Measurements from ENCODE around the gene RAB3GAP2.
"Not testable (repeated sequence)": the region's sequence is repeated elsewhere in the genome, so short reads cannot be mapped to it uniquely, and the experiment has no call there.

Gene RAB3GAP2

DNA sequence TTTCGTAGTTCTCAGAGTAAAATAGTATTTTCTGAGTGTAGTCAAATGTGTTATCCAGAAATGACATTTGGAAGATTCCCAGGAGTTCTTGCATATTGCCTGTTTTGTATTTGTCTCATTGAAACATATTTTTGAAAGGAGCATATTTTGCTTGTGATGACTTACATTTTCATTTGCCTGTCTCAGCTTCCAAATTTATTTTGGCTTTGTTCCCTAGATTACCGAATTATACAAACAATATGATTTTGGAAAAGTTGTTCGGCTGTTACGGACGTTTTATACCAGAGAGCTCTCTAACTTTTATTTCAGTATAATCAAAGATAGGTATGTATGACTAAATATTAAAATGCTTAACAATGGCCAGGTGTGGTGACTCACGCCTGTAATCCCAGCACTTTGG, 132.3 kb downstream of the RAB3GAP2 start:
- no peak for DNase-seq (ENCODE audit: low read depth, low spot score)

DNA sequence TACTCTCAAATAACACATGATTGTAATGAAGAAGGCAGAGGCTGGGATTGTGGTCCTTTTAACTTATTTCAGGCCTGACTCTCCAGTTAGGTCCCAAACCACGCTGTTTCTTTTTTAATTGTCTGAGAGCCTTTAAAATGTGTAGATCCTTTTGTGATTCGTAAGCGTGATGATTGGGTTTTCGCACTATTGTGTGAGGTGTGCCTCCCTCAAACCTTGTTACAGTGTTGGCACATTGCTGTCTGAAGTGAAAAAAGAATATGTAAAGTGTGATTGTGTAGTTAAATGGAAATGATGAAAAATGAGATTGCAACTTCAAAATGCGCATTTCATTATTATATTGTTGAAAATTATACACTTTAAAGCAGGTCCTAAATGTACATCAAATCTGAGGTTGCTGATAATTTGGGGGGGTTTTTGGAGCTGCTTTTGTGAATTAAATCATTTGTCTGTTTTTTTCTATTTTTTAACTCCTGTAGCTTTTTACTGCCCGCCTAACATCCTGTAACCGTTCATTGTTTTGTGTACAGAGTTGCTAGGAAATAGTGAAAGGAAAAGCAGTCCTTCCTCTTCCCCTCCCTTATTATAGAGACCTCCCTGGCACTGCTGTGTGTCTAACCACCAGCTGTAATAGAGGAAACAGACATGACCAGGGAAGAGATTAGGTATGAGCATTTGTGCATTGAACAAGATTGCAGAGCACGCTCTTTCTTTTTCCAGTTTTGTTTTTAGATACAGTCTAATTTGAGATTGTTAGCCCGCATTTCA, 135.1 kb downstream of the RAB3GAP2 start:
- DNase-seq (ENCODE audit: low read depth, low spot score), result no peak

DNA sequence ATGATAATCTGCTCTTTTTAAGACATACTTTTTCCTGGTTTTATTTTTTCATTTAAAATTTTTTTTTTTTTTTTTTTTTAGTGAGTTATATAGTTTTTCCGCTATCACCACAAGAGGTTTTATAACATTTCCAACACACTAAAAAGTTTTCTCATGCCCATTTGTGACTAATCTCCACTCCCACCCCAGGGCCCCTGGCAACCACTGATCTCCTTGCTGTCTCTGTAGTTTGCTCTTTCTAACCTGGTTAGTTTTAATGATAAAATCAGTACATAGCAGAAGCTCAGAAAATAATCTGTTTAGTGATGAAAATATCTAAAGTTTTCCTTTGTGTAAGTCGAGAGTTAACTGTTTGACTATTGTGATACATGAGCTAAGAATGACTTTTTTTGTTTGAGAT, 136.5 kb downstream of the RAB3GAP2 start:
- no peak for DNase-seq (ENCODE audit: low read depth, low spot score)

DNA sequence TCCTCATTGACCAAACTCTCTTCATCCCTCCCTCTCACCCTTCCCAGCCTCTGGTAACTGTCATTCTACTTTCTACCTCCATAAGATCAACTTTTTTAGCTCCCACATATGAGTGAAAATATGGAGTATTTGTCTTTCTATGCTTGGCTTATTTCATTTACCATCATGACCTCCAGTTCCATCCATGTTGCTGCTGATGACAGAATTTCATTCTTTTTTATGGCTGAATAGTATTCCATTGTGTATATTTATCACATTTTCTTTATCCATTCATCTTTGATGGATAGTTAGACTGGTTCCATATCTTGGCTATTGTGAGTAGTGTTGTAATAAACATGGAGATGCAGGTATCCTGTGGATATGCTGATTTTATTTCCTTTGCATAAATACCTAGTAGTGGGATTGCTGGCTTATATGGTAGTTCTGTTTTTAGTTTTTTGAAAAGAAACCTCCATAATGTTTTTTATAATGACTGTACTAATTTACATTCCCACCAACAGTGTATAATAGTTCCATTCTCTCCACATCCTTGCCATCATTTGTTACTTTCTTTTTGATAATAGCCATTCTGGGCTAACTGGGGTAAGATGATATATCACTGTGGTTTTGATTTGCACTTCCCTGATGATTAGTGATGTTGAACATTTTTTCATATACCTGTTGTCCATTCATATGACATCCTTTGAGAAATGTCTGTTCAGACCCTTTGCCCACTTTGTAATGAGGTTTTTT, 142.6 kb downstream of the RAB3GAP2 start:
- DNase-seq (ENCODE audit: low read depth, low spot score), result no peak

DNA sequence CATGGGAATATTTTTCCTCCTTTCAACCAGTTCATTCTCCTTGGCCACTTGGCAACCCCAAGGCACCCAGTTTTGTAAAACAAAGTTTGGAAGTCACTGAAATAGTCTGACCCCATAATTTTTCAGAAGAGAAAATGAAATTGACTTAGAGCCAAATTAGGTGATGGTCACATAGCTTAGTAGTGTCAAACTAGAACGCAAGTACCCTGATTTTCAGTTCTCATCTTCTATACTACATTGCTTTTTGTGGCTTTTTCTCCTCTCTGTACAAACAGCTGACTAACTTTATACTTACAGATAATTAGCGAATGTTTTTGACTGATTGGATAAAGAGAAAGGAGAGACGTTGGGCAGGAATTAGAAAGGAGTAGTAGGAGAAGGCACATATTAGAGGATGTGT, 145.2 kb downstream of the RAB3GAP2 start:
- no peak for DNase-seq (ENCODE audit: low read depth, low spot score)

DNA sequence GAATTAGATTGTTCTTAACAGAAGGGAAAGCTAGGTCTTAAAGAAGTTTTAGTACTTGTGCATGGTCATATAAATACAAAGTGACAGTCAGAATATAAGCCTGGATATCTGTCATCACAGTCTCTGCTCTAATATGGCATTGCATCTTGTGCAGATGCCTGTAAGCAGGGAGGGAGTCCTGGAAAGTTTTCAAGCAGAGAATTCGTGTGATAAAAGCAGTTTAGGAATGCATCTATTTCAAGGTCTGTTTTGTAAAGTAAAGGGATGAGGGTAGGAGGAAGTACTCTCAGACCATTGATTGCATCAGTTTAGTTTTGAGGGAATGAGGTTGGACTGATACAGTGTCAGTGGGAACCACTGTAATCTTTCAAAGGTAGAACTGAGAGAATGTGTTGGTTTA, 147.7 kb downstream of the RAB3GAP2 start:
- no peak for DNase-seq (ENCODE audit: low read depth, low spot score)

DNA sequence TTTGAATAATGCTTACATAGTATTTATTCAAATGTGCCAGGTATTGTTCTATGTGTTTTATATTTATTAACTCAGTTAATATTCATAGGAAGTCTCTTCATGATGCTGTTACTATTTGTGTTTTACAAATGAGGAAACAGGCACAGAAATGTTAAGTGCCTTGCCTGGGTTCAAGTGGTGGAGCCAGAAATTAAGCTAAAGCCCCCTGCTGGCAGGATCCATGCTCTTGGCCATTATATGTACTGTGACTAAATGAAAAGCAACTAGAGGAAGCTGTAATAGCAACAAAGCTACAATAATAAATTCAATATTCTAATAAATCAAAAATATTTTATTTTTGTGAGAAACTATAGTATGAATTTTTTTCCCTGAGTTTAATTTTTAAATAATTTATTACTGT, 148.4 kb downstream of the RAB3GAP2 start:
- DNase-seq (ENCODE audit: low read depth, low spot score), result no peak

DNA sequence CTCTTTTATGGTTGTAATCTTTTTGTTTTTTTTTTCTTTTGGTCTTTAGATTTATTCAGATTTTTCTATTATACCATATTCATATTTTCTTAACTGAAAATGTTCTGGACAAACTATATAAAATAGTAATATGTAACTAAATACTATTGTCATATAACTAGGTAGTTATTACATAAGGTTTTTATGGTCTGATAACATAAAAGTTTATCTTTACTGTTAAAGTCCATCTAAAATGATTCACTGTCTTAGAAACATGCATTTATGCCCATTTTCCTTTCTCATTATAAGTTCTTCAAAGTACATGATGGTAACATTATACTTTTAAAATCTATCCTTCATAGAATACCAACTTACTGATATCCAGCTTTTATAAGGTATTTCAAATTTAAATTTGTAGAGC, 149.2 kb downstream of the RAB3GAP2 start:
- DNase-seq (ENCODE audit: low read depth, low spot score), result no peak

DNA sequence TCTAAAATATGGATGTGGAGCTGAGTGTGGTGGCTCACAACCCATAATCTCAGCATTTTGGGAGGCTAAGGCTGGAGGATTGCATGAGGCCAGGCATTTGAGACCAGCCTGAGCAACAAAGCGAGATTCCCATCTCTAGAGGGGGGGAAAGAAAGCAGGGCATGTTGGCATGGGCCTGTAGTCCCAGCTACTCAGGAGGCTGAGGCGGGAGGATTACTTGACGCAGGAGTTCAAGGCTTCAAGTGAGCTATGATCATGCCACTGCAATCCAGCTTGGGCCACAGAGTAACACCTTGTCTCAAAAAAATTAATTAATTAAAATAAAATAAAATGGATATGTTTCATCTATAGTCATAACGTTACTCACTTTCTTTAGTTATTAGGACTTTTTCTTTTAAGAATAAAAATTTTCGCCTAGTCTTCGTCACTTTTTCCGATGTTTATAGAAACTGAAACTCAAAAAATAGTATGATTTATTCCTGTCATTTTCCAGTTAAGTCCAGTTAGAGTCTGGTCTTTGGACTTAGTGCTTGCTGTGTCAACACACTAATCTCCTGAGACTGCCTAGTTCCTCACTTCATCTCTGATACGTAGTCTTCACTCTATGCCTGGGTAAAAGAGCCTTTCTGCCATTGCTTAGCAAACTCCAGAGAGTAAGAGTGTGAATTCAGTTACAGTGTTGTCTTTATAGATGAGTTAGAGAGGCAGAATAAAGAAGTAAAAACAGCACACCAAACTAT, 150.3 kb downstream of the RAB3GAP2 start:
- DNase-seq (ENCODE audit: low read depth, low spot score), result no peak

DNA sequence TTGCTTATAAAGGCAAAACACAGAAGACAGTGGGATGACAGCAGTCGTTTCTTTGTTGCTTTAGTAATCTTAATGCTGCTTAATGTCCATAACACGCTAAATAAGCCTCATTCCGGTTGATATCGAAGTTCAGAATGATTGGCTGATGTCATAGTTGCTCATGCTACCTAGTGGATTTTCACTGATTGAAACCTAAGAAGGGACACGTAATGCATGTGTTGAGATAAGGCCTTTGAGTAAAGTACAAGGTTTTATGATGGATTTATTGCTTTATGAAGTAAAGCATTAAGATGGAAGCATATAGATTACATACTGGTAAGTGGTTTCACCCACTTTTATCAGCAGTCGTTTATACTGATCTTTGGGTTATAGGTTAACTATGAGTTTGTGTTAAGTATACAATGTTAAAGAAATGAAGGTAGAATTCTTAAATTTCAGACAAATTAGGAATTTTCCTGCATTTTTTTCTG, 153.2 kb downstream of the RAB3GAP2 start:
- DNase-seq (ENCODE audit: low read depth, low spot score), result no peak

DNA sequence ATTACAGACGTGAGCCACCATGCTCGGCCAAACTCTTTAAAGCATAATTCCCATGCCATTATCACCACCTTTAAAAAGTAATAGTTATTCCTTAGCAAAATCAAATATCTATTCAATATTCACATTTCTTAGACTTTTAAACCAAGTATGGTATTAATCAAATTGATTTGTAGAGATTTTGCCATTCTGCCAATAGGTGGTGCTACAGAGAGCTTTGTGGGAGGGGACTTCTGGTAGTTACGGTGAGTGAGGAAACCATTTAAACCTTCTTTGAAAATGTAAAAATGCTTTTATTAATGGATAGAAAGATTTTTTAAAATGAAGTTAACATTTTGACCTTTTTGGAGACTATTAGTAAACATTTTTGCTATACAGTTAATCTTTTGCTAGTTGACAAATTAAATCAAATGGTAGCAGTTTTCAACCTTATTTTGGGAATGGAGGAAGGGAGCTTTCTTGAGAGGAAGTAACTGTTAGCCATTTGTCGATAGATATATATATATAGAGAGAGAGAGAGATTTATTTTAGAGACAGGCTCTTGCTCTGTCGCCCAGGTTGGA, 159.0 kb downstream of the RAB3GAP2 start:
- DNase-seq (ENCODE audit: low read depth, low spot score), result no peak

DNA sequence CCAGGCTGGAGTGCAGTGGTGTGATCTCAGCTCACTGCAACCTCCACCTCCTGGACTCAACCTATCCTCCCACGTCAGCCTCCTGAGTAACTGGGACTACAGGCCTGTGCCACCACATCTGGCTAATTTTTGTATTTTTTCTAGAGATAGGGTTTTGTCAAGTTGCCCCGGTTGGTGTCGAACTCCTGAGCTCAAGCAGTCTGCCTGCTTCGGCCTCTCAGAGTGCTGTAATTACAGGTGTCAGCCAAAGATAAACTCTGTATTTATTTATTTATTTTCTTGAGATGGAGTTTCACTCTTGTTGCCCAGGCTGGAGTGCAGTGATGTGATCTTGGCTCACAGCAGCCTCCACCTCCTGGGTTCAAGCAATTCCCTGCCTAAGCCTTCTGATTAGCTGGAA, 159.7 kb downstream of the RAB3GAP2 start:
- not testable (repeated sequence) for DNase-seq (ENCODE audit: low read depth, low spot score)

DNA sequence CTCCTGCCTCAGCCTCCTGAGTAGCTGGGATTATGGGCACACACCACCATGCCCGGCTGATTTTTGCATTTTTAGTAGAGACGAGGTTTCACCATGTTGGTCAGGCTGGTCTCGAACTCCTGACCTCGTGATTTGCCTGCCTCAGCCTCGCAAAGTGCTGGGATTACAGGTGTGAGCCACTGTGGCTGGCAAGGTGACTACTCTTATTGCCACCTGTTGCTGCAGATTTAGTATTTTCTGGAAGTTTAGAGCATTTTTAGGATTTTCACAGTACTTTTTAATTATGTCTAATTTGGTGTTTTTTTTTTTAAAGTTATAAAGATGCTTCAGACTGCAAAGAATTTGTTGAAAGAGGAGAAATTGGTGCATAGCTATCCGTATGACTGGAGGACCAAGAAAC, 161.8 kb downstream of the RAB3GAP2 start:
- DNase-seq (ENCODE audit: low read depth, low spot score), result not testable (repeated sequence)

DNA sequence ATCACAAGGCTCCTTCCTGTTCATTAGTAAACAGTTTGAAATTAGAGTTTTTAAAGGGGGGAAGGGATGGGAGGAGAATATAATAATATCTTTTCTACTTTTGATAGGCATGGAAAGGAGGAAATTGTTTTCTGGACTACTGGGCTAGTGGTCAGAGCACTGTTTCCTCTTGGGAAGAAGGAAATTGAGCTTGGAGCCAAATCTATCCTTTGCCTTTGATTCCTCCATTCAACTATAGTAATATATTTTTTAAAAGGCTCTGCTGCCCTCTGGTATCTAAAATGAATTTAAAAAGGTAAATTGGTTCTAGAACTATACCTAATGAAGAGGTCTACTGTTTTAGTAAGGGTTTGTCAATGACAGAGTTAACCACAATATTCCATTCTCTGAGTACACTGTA, 172.4 kb downstream of the RAB3GAP2 start:
- DNase-seq (ENCODE audit: low read depth, low spot score), result no peak

Data from activated CD4-positive, CD25-positive, alpha-beta regulatory T cell treated with anti-CD3 and anti-CD28 coated beads, Interleukin-2, amount 50 U/mL, for 16 hours (primary cell).